T-helper 9 cell (primary cell): ENCODE measurements around the gene JAG1.

ENCODE experiments used
- DNase-seq: peaks from one replicate; pipeline ENCODE4 v3.0.0-alpha.2; 2020
- total RNA-seq, 2 donors: gene quantifications; one replicate each; lab custom pipeline; 2026; lab: John Stamatoyannopoulos, UW

The JAG1 gene
- 0.98 to 9.9 reads per million in 2 donors for total RNA-seq

GRCh38 chr20:10673842-10674683, at the start of gene JAG1:
JAG1 (minus strand) TSS chr20:10673999; CDS start chr20:10673530, 469 bp downstream.
- DNase-seq = peak; percentile 31

GRCh38 chr20:10721976-10722375, 48.2 kb upstream of the JAG1 start:
- no peak for DNase-seq

GRCh38 chr20:10721137-10721896, 47.5 kb upstream of the JAG1 start:
- no peak for DNase-seq

GRCh38 chr20:10720565-10720964, 46.8 kb upstream of the JAG1 start:
- no peak for DNase-seq

GRCh38 chr20:10719740-10720385, 46.1 kb upstream of the JAG1 start:
- no peak for DNase-seq

GRCh38 chr20:10718661-10719060, 44.9 kb upstream of the JAG1 start:
- no peak for DNase-seq

- DNase-seq = no peak
Observed at GRCh38 chr20:10716855-10717254, 43.1 kb upstream of the JAG1 start.

- DNase-seq = no peak
Observed at GRCh38 chr20:10715035-10715434, 41.2 kb upstream of the JAG1 start.

GRCh38 chr20:10714236-10714975, 40.6 kb upstream of the JAG1 start:
- no peak for DNase-seq

GRCh38 chr20:10713161-10713560, 39.4 kb upstream of the JAG1 start:
- DNase-seq = no peak

GRCh38 chr20:10711903-10712451, 38.2 kb upstream of the JAG1 start:
- DNase-seq = no peak

- no peak for DNase-seq
Observed at GRCh38 chr20:10710991-10711775, 37.4 kb upstream of the JAG1 start.

GRCh38 chr20:10709916-10710315, 36.1 kb upstream of the JAG1 start:
- DNase-seq = no peak

GRCh38 chr20:10708351-10709185, 34.8 kb upstream of the JAG1 start:
- DNase-seq = no peak

GRCh38 chr20:10707791-10708190, 34.0 kb upstream of the JAG1 start:
- no peak for DNase-seq

GRCh38 chr20:10707068-10707467, 33.3 kb upstream of the JAG1 start:
- no peak for DNase-seq

- no peak for DNase-seq
Observed at GRCh38 chr20:10706460-10706811, 32.6 kb upstream of the JAG1 start.

GRCh38 chr20:10705801-10706459, 32.1 kb upstream of the JAG1 start:
- no peak for DNase-seq

- no peak for DNase-seq
Observed at GRCh38 chr20:10701607-10702006, 27.8 kb upstream of the JAG1 start.

- no peak for DNase-seq
Observed at GRCh38 chr20:10699941-10700340, 26.1 kb upstream of the JAG1 start.
